DND-41 (cell line): Measurements from ENCODE around the gene NEDD1.

ENCODE experiments used
- ATAC-seq: fragments of 200-7000 bp; cut with Tn5 transposase; 3 replicates; pipeline ENCODE4 v1.9.1; 2021; ENCODE audit warnings: low read depth; ENCODE audit not compliant: insufficient read depth
- DNase-seq: peaks from one replicate; pipeline ENCODE4 v3.0.0-alpha.2; 2020
- H2AFZ ChIP-seq: 2 replicates; pipeline ENCODE4 v1.6.0; 2012; ENCODE audit warnings: low read depth, low read length
- H3K27ac ChIP-seq: 2 replicates; pipeline ENCODE4 v1.5.1; 2012; ENCODE audit warnings: low read length, inconsistent platforms
- H3K27me3 ChIP-seq: fragments of 200-600 bp; sonication (generic); 2 replicates; pipeline ENCODE4 v1.6.0; 2012; ENCODE audit warnings: low read length, mild to moderate bottlenecking, inconsistent platforms; ENCODE audit not compliant: insufficient read depth, poor library complexity
- H3K36me3 ChIP-seq: 2 replicates; pipeline ENCODE4 v1.5.1; 2012; ENCODE audit warnings: low read length, inconsistent platforms; ENCODE audit not compliant: insufficient read depth
- H3K4me1 ChIP-seq: 2 replicates; pipeline ENCODE4 v1.5.1; 2012; ENCODE audit warnings: mild to moderate bottlenecking, low read length; ENCODE audit not compliant: insufficient read depth
- H3K4me2 ChIP-seq: 2 replicates; pipeline ENCODE4 v1.6.0; 2012; ENCODE audit warnings: mild to moderate bottlenecking, moderate library complexity, low read length, inconsistent platforms; ENCODE audit not compliant: insufficient read depth
- H3K4me3 ChIP-seq, 2 experiments: fragments of 200-600 bp in 1 of 2; shearing (Covaris generic) in 1 of 2; 2 replicates each; pipeline ENCODE4 v1.5.1; 2012 to 2016; ENCODE audit warnings: inconsistent platforms in 2 of 2, low read length in 2 of 2, mild to moderate bottlenecking in 2 of 2, low read depth in 1 of 2, moderate library complexity in 1 of 2
- H3K79me2 ChIP-seq: 2 replicates; pipeline ENCODE4 v1.6.0; 2012; ENCODE audit warnings: low read length, inconsistent platforms; ENCODE audit not compliant: insufficient read depth
- H3K9ac ChIP-seq: 2 replicates; pipeline ENCODE4 v1.6.0; 2012; ENCODE audit warnings: low read depth, mild to moderate bottlenecking, inconsistent platforms, low read length, moderate library complexity
- H3K9me3 ChIP-seq: 2 replicates; pipeline ENCODE4 v1.5.1; 2012; ENCODE audit warnings: low read length, moderate library complexity, mild to moderate bottlenecking, inconsistent platforms; ENCODE audit not compliant: insufficient read depth, severe bottlenecking
- H4K20me1 ChIP-seq: 2 replicates; pipeline ENCODE4 v1.6.0; 2012; ENCODE audit warnings: low read length; ENCODE audit not compliant: insufficient read depth
- CTCF ChIP-seq: IDR thresholded peaks from 2 replicates; pipeline ENCODE4 v1.5.1; 2012; ENCODE audit warnings: borderline replicate concordance, low read length, moderate library complexity, mild to moderate bottlenecking; ENCODE audit not compliant: poor library complexity, severe bottlenecking; ENCODE audit errors: extremely low read depth
- EZH2 ChIP-seq: IDR thresholded peaks from 3 replicates; pipeline ENCODE4 v1.6.1; 2012; ENCODE audit warnings: borderline replicate concordance, low read depth, mild to moderate bottlenecking, moderate library complexity, low read length, inconsistent platforms; ENCODE audit not compliant: severe bottlenecking

NEDD1 gene

DNA sequence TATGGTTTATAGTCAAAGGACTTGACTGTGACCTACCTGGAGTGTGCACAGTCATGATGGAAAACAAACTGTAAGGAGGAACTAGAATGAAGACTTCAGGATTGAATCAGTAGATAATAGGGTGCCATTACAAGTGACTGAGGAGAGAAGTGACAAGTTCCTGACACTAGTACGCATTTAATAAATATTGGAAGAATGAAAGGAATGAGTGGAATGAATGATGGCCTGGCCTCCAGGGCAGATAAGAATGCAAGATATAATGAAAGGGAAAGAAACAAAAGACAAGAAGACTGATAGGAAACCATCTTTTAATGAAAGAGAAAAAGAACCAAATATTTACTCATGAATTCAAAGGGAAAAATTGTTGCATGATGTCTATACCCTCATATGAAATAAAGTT is 44.7 kb upstream of the NEDD1 start:
- Histone ChIP-seq H3K4me2 (no peak overlapping the region), H3K4me3 (no peak overlapping the region), H3K9me3 (peaks cover 3% of the 10 kb centered on the region), H3K9ac (no peak overlapping the region), H2AFZ (no peak overlapping the region), H3K27me3 (no peaks in the 10 kb centered on the region), H3K27ac (no peak overlapping the region), H3K36me3 (no peaks in the 10 kb centered on the region), H3K4me1 (peaks cover 40% of the 10 kb centered on the region), H4K20me1 (no peaks in the 10 kb centered on the region), H3K79me2 (no peaks in the 10 kb centered on the region)
- DNase-seq (no peak), ATAC-seq (no peak)
- no peak for TF ChIP-seq CTCF
- no peak for TF ChIP-seq EZH2

DNA sequence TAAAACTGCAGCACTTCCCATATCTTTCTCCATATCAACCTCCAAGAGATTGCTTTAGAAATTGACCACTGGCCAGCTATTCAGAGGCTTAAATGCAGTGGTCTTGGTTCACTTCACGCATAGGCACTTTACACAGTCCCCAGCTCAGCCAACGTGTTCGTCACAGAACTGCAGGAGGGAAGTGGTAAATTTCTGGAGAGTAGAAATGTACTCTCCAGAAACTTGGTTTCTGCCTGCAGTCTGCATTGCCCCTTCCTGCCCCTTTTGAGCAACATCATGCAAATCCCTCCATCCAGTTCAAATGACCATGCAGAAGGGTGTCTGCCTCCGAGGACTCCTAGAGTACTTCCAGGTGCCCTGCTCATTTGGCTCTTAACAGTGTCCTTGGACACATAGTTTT is 42.7 kb upstream of the NEDD1 start:
- H3K79me2 ChIP-seq = no peaks in the 10 kb centered on the region
- no peak for TF ChIP-seq CTCF
- TF ChIP-seq EZH2 = no peak
- DNase-seq (no peak), ATAC-seq (0 out of 3 replicates have a peak, but pooled peaks have one; percentile 35)
- H3K27me3 ChIP-seq = no peaks in the 10 kb centered on the region
- peak overlapping the region; percentile 71 for H3K27ac ChIP-seq
- no peaks in the 10 kb centered on the region for H3K36me3 ChIP-seq
- no peaks in the 10 kb centered on the region for H3K9me3 ChIP-seq
- H3K4me3 ChIP-seq = peak overlapping the region in 1 of 2 experiments; percentile 4; a peak in 1 of 4 replicates
- peak overlapping the region; percentile 35 for H3K9ac ChIP-seq
- H4K20me1 ChIP-seq = no peaks in the 10 kb centered on the region
- peak overlapping the region; percentile 61 for H2AFZ ChIP-seq
- peaks cover 20% of the 10 kb centered on the region for H3K4me1 ChIP-seq
- H3K4me2 ChIP-seq = peak overlapping the region; percentile 50

DNA sequence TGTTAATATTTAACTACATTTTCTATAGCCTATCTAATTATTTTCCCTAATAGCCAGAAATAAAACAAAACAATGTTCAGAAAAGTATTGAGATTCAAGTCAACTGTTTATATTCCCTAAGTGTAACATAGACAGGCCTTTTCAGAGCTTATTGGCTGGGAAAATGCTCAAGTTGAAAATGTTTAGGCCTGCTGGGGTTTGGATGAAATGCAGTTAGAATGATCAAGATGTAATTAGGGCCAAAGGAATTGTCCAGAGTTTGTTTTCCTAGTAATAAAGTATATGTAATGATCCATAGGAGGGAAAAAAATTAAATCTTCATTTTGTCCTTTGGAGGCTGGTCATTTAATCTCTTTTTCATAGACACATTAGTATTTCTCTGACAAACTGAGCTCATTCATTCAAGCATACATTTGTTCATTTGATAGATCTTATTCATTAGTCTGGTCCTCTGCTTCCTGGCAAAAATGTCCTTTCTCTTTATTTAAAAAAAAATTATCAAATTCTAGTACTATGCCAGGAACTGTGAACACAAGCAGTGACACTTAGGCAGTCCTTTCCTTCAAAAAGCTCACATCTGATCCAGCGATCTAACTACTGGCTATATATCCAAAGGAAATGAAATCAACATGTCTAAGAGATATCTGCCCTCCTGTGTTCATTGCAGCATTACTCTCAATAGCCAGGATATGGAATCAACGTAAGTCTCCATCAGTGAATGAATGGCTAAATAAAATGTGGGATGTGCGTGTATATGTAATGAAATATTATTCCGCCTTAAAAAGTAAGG is 40.1 kb upstream of the NEDD1 start:
- H3K4me1 ChIP-seq = peaks cover 18% of the 10 kb centered on the region
- H3K36me3 ChIP-seq = no peaks in the 10 kb centered on the region
- H3K9me3 ChIP-seq = no peaks in the 10 kb centered on the region
- ATAC-seq (no peak), DNase-seq (no peak)
- TF ChIP-seq CTCF = peak; percentile 34
- TF ChIP-seq EZH2 = no peak
- no peaks in the 10 kb centered on the region for H4K20me1 ChIP-seq
- no peak overlapping the region for H3K27ac ChIP-seq
- H3K27me3 ChIP-seq = no peaks in the 10 kb centered on the region
- no peaks in the 10 kb centered on the region for H3K79me2 ChIP-seq
- H3K4me2 ChIP-seq = no peak overlapping the region
- H3K4me3 ChIP-seq = no peak overlapping the region
- H3K9ac ChIP-seq = no peak overlapping the region
- H2AFZ ChIP-seq = no peak overlapping the region
